ENCODE data around the gene GFPT1.

The GFPT1 gene

GRCh38 chr2:69272803-69273471 is 114.1 kb downstream of the GFPT1 start:
- TF ChIP-seq, protein P1, sequence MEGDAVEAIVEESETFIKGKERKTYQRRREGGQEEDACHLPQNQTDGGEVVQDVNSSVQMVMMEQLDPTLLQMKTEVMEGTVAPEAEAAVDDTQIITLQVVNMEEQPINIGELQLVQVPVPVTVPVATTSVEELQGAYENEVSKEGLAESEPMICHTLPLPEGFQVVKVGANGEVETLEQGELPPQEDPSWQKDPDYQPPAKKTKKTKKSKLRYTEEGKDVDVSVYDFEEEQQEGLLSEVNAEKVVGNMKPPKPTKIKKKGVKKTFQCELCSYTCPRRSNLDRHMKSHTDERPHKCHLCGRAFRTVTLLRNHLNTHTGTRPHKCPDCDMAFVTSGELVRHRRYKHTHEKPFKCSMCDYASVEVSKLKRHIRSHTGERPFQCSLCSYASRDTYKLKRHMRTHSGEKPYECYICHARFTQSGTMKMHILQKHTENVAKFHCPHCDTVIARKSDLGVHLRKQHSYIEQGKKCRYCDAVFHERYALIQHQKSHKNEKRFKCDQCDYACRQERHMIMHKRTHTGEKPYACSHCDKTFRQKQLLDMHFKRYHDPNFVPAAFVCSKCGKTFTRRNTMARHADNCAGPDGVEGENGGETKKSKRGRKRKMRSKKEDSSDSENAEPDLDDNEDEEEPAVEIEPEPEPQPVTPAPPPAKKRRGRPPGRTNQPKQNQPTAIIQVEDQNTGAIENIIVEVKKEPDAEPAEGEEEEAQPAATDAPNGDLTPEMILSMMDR (IDR thresholded peaks at IDR 0.05; ENCODE audit: low read depth, low read length) = no peak
- Histone ChIP-seq H3K4me1 (no peaks in the 10 kb centered on the region), H3K36me3 (no peaks in the 10 kb centered on the region), H3K4me3 (ENCODE audit: low read depth, low read length) (no peak overlapping the region), H3K27me3 (no peaks in the 10 kb centered on the region), H3K9me3 (no peaks in the 10 kb centered on the region)
- DNase-seq = no peak

GRCh38 chr2:69271831-69272257 is 115.2 kb downstream of the GFPT1 start:
- H3K4me3 ChIP-seq (ENCODE audit: low read depth, low read length) = no peak overlapping the region
- no peaks in the 10 kb centered on the region for H3K9me3 ChIP-seq
- H3K27me3 ChIP-seq = no peaks in the 10 kb centered on the region
- TF ChIP-seq, protein P1 (IDR thresholded peaks at IDR 0.05; ENCODE audit: low read depth, low read length) = no peak
- H3K4me1 ChIP-seq = no peaks in the 10 kb centered on the region
- H3K36me3 ChIP-seq = no peaks in the 10 kb centered on the region
- DNase-seq = no peak

Measured in BE2C (cell line).